Cardiac septum (tissue), 1 donor: ENCODE data around the gene FRZB. TPM values are rescaled to one million over a fixed set of nuclear protein-coding genes. Genes with fewer than 3 reads are reported as not detected.
"Not testable (repeated sequence)": the region's sequence is repeated elsewhere in the genome, so short reads cannot be mapped to it uniquely, and the experiment has no call there.

Experiments
- DNase-seq: peaks from one replicate; pipeline ENCODE4 v3.0.0-alpha.2; 2020; ENCODE audit warnings: low spot score
- intact Hi-C: fragments of 100-400 bp; cut with DNase I; formaldehyde crosslinking; loops from one replicate; pipeline ENCODE4 v1.14.0; 2022
- total RNA-seq: library from RNA; stranded (reverse); fragmentation: NEBNext Ultra II Directional; extraction: Animal tissue kit (Norgen Biotek cat#: 25700); gene quantifications from one replicate; pipeline ENCODE4 v1.2.1, GENCODE V29; 2021
- donor health status: DM: no; HTN: no; CAD: no.

Gene FRZB
- total RNA-seq, 1 donor from 2014 or later: 4.3 TPM

- intact Hi-C loops: no loop called here
- no peak for DNase-seq
Measured at GRCh38 chr2:182891611-182892010, 25.2 kb upstream of the FRZB start.

DNA sequence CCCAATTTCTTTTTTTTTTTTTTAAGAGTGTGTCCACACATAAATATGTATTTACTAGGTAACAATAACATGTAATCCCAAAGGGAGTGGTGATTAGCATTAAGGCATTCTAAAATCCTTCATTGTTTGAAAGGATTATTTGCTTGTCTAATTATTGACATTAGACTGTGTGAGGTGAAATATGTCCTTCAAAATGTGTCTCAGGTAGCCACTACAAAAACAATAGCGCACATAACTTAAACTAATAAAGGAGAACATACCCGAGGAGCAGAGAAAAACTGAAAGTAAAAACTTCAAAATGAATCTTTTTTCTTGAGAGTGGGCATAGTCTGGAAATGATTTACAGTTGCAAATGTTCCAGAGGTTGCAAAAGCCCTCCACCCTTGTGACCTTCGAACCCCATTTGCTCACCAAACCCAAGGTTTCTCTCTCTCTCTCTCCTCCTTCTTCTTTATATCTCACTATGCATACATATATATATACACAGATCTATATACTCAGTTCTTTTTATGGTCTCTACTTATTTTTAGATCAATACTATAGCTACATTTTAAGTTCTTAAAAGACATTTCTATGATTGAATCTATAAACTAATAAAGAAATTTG, 24.4 kb upstream of the FRZB start:
- intact Hi-C loops: no loop called here
- DNase-seq: no peak

DNA sequence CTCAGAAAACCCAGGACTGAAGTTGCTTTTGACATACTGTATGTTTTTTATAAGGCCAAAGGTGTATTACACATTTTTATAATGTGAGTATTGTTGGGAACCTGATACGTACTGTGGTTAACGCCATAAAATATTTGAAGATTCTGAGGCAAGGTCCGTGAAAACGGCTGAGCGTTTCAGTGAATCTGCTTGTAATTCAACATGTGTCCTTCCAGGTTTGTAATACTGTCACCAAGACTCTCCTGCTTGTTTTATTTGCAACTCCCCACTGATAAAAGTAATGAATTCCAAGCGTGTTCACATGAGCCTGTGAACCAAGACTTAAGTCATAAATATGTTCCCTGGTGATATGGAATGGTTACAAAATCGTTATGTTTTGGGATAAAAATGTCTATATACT, 23.9 kb upstream of the FRZB start:
- intact Hi-C loops: no loop called here

GRCh38 chr2:182887753-182888415, 21.4 kb upstream of the FRZB start:
- intact Hi-C loops: no loop called here
- DNase-seq: no peak

More for the DNA sequence above, 23.9 kb upstream of the FRZB start:
- no peak for DNase-seq

- no peak for DNase-seq
- intact Hi-C loops: no loop called here
Measured at GRCh38 chr2:182887093-182887492, 20.7 kb upstream of the FRZB start.

- no peak for DNase-seq
- intact Hi-C loops: no loop called here
Measured at GRCh38 chr2:182885771-182886170, 19.3 kb upstream of the FRZB start.

DNA sequence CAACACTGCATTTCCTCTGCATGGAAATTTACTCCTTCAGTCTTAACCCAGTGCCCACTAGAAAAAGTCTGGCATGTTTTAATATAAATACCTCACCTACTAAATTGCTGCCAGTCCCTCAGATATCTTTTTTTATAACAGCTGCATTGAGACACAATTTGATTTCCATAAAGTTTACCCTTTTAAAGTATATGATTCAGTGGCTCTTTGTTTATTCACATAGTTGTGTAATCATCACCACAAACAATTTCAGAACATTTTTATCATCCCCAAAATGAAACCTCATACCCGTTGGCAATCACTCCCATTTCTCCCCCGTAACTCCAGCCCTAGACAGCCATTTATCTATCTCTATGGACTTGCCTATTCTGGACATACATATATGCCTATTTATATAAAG, 17.0 kb upstream of the FRZB start:
- intact Hi-C loops: no loop called here
- no peak for DNase-seq

- intact Hi-C loops, DNase-seq: not testable (repeated sequence)
Measured at GRCh38 chr2:182880100-182880499, 13.7 kb upstream of the FRZB start.

GRCh38 chr2:182876653-182877052, 10.2 kb upstream of the FRZB start:
- DNase-seq, intact Hi-C loops: not testable (repeated sequence)

GRCh38 chr2:182870227-182870626, 3.8 kb upstream of the FRZB start:
- no peak for DNase-seq
- intact Hi-C loops: no loop called here

- no peak for DNase-seq
- intact Hi-C loops: no loop called here
Measured at GRCh38 chr2:182868054-182868796, 1.8 kb upstream of the FRZB start.

DNA sequence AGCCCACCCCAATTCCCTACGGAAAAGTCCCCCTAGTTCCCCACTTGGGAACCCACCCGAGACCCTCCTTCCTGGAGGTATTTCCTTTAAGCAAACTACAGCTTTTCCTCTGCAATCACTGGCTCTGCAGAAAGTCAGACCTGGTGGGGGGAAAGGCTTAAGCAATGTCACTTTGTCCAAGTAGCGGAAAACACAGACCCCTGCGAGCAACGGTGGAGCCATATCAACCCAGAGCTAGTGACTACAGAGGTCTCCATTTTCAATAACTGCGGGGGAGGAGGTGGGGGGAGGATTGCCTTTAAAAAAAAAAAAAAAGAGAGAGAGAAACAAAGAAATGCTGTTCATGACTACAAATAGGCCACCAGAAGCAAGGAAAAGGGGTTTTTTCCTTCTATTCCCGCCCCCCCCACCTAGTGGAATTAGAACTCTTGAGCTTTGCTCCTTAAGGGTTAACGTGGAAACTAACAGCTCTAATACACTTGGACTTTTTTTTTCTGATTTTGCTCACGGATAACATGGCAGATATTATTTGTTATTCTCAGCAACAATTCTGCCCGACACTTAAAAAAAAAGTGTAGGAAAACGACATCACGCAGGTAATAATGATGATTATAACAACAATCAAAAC, 1.1 kb upstream of the FRZB start:
- intact Hi-C loops: no loop called here
- DNase-seq: no peak

- intact Hi-C loops: no loop called here
- no peak for DNase-seq
Measured at GRCh38 chr2:182866095-182866460, 359 bp downstream of the FRZB start.

DNA sequence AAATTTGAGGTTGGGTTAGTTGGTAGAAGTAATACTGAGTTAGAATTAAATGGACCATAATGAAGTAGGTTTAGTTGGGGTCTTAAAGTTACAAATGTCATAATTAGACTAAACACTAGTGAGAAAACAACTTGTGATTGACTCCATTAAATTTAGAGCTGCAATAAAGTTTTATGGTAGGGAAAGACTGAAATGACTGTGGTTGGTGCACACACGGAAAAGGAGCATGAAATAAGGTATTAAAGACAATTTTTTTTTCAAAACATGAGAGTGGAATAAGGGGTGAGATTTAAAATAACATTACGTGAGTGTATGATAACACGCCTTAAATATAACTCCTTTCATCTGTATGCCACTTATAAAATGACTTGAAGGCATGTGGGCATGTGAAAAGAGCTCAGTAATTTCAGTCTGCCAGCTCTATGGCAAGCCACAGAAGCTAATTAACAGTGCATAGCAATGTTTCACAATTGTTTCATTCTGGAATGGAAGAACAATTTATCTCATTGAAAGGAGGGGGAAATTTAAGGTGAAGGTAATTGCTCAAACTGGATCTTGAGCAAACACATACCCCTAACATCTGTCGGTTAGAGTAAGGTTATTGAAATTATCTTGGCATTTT, 1.4 kb downstream of the FRZB start:
- DNase-seq: no peak
- intact Hi-C loops: no loop called here

DNA sequence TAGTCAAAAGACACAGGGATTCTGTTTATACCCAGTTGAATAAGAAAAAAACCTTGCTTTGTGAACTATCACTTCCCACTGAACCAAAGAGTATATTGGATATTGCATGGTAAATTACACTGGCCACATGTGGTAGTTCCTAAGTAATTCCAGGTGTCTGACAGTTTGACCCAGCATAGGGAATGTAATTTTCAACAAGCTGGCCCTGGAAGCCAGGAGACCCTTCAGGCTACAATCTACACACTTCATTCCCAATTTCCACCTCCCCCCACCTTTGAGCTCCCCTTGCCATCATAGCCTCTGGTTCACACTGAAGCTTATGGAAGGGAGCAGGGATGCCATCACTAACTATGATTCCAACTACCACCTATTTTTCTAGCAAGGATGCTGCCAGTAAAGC, 2.8 kb downstream of the FRZB start:
- no peak for DNase-seq
- intact Hi-C loops: no loop called here

GRCh38 chr2:182862091-182862490, 4.3 kb downstream of the FRZB start:
- intact Hi-C loops: no loop called here
- no peak for DNase-seq

GRCh38 chr2:182860858-182861257, 5.6 kb downstream of the FRZB start:
- intact Hi-C loops: no loop called here
- DNase-seq: no peak

DNA sequence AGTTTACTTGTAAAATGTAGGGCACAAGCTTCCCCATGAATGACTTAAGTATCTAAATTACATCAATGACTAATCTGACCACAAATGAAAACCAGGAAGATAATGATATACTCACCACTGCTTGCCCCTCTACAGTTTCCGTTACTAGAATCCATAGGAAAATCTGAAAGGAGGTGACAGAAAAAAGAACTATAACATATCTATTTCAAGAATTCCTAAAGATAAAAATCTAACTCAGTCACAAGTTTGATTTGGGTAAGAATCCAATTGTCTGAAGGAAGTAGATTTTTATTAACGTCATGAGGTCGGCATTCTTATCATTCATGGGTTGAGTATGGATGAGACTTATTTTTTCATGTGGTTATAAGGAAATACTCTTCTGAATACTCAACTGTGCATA, 7.8 kb downstream of the FRZB start:
- intact Hi-C loops: no loop called here
- no peak for DNase-seq

DNA sequence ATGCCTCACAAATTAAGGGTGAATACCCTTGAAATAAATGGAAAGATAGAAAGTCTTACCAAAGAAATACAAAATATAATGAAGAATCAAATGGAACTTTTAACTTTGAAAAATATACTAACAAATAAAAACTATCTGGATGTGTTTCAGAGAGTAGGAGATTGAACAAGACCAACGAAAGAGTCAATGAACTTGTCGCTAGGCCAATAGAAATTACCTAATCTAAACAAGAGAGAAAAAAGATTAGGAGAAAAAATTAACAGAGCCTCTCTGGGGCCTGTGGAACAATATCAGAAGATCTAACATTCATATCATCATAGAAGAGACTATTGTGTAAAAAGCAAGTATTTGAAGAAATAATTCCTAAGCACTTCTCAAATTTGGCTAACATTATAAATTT, 11.1 kb downstream of the FRZB start:
- intact Hi-C loops: no loop called here
- no peak for DNase-seq

GRCh38 chr2:182854375-182855105, 11.9 kb downstream of the FRZB start:
- intact Hi-C loops: no loop called here
- DNase-seq: no peak
